NCI-H2029 treated with DMSO at 0.1 percent for 48 hours (cell line): ENCODE results near the gene VANGL2.

Experiments
- DNase-seq: peaks from one replicate; lab custom pipeline; 2025; lab: John Stamatoyannopoulos, UW

Gene VANGL2

DNA sequence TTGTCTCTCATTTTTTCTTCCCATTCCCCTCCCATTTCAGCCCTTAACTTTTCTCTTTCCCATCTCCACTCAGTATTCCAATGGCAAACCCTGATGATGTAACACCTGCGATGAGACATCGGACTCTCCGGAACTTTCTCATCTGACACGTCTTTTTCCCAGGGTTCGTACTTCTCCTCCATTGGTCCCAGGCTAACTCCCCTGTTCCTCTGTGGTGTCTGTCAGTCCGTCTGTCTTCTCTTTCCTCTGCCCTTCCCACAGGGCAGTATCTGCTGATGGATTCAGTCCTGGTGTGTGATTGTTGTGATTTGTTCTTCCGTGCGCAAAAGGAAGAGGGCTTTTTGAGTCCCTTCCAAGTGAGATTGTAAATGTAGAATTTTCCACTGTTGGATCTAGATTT is 27.7 kb downstream of the VANGL2 start:
- DNase-seq: no peak

GRCh38 chr1:160428655-160429054 is 28.3 kb downstream of the VANGL2 start:
- DNase-seq: peak; percentile 64

DNA sequence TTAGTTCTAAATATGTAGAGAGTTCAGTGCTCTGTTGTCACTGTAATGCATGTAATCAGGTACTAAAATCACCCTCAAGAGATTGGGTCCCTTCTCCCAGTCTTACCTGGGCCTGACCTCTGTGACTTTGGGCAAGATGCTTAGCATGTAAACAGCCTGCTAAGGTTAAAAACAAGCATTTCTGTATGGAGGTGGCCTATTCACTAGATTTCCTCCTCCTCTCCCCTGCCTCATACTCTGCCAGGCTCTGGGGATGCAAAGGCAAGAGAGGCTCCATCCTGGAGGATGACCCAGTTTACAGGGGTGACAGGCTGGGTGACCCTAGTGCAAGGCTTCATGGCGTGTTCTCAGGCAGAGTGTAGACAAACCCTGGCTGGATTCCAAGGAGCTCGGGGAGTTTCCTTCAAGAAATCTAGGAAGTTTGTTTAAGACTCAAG is 28.8 kb downstream of the VANGL2 start:
- DNase-seq: no peak

- DNase-seq: no peak
Observed at GRCh38 chr1:160429702-160430535, 29.6 kb downstream of the VANGL2 start.

DNA sequence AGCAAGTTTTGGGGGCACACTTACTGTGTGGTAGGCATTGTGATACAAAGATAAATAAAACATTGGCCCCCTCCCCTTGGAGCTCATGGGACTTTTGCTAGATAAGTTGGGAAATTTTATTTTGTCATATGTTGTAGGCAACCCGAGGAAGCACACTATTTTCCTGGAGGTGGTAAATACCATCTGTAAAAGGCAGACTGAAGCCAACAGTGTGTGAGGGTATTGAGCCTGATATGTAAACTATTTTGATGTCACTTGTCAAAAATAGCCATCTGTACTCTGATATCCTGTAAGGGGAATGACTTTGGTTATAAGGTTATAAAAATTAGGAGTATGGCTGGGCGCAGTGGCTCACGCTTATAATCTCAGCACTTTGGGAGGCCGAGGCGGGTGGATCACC is 30.6 kb downstream of the VANGL2 start:
- DNase-seq: no peak

- DNase-seq: no peak
Observed at GRCh38 chr1:160431571-160431970, 31.2 kb downstream of the VANGL2 start.

- DNase-seq: no peak
Observed at GRCh38 chr1:160432371-160432786, 32.0 kb downstream of the VANGL2 start.

DNA sequence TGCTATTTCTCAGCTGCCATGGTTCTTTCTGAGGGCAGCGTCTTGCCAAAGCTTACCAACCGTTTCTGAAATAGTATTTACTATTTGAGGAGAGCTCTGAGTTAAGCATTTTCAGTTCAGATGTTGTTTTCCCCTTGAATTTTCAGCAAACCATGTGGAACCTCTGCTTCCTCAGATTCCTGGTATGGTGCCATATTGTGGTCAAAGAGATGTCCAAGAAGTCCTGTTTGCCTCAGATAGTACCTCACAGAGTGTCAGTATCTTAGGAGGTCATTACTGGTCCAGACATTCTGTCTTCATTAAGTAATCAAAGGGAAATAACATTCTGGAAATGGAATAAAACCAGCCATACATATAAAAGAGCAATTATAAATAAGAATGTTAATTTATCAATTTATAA is 36.6 kb downstream of the VANGL2 start:
- DNase-seq: no peak

- no peak for DNase-seq
Observed at GRCh38 chr1:160437432-160438316, 37.3 kb downstream of the VANGL2 start.

- no peak for DNase-seq
Observed at GRCh38 chr1:160438317-160438918, 38.1 kb downstream of the VANGL2 start.

GRCh38 chr1:160438935-160439334 is 38.6 kb downstream of the VANGL2 start:
- no peak for DNase-seq

DNA sequence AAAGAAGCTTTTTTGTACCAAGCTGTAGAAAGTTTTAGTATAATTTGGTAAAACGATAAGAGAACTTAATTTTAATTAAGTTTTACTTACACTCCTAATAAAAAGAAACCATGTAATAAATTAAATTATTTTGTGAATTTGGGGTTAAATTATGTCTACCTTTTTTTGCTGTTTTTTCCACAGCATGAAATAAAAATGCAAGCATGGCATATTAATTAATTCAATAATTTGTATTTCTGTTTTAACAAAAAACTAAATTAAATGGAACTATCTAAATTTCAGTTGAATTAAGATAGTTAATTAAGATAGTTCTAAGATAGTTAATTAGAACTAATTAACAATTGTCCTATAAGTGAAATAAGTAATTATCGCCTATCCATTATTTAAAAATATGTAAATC is 39.4 kb downstream of the VANGL2 start:
- no peak for DNase-seq

DNA sequence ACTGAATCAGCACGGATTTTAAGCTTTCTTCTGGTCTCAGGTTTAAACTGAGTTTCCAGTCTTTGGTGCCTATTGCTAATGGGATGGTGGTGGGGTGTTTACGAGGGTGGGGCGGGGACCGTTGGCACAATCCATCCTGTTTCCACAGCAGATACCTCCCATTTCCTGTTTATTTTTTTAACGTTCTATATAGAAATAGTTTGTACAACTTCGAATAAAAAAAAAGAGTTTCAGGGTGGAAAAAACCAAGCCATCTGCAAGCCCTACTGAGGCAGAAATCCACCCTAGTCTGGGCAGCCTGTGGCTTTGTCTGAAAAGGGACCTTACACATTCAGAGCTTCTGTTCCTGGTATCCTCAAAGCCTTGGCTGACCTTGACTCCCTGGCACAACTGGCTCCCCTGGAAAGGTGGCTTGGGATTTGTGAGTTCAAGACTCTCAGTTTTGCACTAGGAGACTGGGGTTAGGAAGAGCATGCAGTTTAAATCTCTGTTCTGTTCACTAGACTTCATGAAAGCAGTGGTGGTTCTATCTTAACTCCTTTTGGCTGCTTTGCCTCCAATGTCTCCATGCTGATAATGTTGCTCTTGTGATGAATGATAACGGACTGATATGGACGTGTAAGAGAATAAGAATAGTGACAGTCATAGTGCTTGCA is 46.7 kb downstream of the VANGL2 start:
- no peak for DNase-seq

GRCh38 chr1:160449494-160449893 is 49.1 kb downstream of the VANGL2 start:
- DNase-seq: no peak

DNA sequence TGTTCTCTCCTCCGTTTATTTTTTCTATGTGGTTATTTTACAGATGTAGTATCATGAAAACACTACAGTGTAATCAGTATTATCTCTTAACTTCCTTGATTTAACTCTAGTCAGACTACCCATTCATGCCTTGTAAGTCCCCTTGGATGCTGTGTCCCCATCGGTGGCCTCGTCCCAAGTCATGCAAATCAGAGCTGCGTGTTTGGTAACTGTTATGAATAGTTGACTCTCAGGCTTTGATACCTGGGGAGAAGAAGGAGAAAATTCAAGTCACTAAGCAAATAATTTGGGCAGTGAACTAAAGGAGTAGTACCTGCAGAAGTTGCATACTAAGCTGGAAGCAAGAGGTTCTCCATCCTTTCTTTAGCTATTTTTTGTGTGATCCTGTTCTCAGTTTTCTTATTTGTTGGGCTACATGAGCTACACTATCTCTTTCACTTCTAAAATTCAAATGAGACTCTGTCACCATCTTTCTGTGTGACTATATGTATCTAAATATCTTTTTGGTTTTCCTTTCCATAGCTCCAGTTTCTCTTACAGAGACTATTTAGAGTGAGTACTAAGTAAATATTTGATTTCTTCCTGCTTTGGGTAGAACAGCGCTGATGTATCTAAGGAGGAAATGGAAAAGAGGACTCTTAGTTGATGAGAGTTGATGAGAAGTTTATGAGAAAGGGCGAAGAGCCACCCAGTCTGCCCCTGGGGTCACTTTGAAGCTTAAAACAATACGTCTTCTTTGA is 50.9 kb downstream of the VANGL2 start:
- DNase-seq: no peak

- no peak for DNase-seq
Observed at GRCh38 chr1:160451859-160452232, 51.5 kb downstream of the VANGL2 start.

- no peak for DNase-seq
Observed at GRCh38 chr1:160453443-160453842, 53.1 kb downstream of the VANGL2 start.

- DNase-seq: no peak
Observed at GRCh38 chr1:160454371-160455152, 54.2 kb downstream of the VANGL2 start.

GRCh38 chr1:160455153-160455517 is 54.8 kb downstream of the VANGL2 start:
- DNase-seq: no peak

- DNase-seq: no peak
Observed at GRCh38 chr1:160459056-160459455, 58.7 kb downstream of the VANGL2 start.

DNA sequence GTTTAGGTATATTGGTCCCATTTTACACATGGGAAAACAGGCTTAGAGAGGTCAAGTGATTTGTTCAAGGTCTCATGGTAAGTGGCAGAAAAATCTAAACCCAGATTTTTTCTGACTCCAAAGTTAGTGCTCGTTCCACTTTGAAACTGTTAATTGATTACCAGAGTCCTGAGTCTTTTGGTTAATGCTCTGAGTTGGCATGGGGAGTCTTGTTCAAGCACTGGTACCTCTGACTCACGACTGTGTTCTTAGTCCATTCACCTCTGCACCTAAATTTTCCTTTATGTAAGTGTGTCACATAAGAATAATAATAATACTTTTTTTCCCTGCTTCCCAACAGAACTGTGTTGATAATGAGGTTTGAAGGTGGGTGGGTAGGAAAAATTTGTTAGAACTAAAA is 59.3 kb downstream of the VANGL2 start:
- DNase-seq: no peak
